NK-92 (cell line): ENCODE results near the gene CCDC18.
"Not testable (repeated sequence)": the region's sequence is repeated elsewhere in the genome, so short reads cannot be mapped to it uniquely, and the experiment has no call there.

Experiments used
- DNase-seq: peaks from one replicate; lab custom pipeline; 2025; ENCODE audit not compliant: unreplicated experiment; lab: John Stamatoyannopoulos, UW

CCDC18 gene

DNA sequence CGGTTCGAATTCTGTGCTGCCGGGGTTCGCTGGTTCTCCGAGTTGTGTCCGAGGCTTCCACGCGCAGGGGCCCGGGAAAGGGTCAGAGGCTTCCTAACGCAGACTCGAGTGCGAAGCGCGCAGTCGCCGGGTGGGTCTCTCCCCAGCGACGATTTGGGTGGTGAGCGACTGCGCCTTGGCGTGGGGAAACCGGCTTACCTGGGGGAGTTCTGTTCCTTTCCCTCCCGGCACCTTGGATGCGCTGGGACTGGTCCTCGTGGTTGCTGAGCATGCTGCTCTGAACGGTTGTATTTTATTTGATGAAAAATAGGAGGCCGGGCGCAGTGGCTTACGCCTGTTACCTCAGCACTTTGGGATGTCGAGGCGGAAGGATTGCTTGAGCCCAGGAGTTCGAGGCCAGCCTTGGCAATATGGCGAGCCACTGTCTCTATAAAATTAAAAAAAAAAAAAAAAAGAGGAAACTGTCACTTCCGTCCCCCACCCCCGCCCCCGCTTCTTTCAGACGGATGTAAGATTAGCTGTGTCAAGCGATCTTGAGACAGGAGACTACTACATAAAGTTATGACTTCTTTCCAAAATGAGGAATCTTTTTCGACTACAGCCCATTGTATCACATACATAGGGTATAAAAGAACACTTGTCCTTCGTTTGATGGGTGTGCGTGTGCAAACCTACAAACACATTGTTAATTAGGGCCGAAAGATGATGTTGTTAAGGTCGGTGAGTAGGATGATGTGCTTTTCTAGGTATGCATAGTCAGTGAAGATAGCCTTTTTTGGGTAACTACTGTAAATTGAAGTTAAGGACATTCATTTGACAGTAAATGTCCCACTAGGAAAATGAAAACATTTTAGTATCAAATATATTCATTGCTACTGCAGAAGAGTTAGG, at the start of gene CCDC18:
Gene CCDC18 (plus strand): TSS at position 2 of the 891 bp plus-strand sequence. CDS start 2,638 bp downstream, outside the sequence.
- DNase-seq, result no peak

GRCh38 chr1:93132638-93133037, 47.9 kb upstream of the CCDC18 start:
- no peak for DNase-seq

DNA sequence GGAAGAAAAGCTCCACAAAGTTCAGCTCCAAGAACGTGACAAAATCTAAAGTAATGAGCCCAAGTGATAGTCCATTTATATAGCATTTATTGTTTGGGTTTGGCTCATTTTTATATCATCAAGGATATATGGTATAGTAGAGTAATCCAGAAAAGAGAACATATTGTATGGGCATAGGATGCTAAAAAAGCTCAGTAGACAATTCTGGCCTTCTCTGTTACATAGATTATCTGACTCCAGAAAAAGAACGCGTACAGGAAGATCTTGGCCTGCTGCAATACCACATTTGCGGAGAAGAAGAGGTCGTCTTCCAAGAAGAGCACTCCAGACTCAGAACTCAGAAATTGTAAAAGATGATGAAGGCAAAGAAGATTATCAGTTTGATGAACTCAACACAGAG, 44.1 kb upstream of the CCDC18 start:
- DNase-seq, result no peak

DNA sequence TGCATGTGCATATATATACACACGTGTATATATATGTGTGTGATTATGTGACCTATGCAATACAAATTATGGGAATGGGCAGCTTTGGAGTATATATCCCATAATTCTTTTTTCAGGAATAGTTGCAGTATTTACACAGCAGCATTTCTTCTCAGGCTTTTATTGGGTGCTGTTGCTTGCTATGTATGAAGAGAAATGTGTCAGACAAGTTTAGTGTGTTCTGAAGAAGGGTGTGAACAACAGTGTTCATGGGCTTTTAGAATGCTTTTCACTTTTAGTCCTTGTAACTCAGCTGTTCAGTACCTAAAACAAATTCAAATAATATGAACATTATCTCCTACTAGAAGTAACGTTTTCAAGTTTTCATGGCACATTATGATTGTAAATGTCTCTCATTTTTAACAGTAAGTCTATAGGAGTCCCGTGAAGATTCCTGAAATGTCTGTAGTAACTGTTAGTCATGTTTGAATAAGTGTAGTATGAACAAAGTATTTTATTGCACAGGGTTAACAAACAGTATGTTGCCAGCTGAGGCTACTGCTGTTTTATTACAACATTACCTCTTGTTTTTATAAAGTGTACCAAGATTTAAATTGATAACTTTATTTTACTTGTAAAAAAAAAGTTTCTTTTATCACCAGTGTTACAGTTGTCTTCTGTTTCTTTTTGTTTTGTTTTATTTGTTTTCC, 42.8 kb upstream of the CCDC18 start:
- no peak for DNase-seq

- DNase-seq, result no peak
These were observed 40.4 kb upstream of the CCDC18 start for GRCh38 chr1:93140106-93140505.

DNA sequence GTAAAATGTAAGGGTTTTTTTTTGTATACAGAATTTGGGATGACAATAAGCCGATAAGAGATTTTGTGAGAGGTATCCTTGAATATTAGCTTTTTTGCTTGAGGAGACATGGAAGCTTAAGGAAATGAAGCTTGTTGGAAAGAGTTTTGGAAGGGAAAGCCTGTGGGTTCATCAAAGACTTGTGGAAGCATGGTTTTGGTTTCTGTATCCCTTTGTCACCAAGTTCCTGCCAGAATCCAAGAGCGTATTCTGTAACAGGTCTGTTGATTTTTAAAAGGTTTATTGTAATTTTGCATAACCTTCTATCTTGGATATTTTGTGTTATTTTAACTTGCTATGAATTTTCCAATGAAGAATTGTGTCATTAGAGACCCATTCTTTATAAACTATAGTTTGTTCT, 38.4 kb upstream of the CCDC18 start:
- no peak for DNase-seq

DNA sequence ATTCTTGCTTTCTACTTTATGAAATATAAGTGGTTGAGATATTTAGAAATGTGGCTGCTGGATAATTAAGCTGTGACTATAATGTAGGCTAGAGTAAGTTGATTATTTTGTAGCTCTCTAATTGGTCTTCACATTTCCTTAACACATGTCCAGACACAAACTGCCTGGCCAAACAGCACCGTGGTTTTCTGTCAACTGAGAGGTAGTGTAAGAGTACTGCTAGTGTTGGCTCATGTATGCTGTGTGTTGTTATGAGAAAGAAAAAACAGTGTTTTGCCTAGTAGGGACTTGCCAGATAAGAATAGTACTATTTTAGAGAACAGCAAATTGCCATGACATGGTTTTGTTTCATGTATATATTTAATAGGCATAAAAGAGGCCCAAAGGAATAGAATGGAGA, 37.4 kb upstream of the CCDC18 start:
- DNase-seq, result no peak

GRCh38 chr1:93143769-93144168, 36.8 kb upstream of the CCDC18 start:
- DNase-seq, result no peak

DNA sequence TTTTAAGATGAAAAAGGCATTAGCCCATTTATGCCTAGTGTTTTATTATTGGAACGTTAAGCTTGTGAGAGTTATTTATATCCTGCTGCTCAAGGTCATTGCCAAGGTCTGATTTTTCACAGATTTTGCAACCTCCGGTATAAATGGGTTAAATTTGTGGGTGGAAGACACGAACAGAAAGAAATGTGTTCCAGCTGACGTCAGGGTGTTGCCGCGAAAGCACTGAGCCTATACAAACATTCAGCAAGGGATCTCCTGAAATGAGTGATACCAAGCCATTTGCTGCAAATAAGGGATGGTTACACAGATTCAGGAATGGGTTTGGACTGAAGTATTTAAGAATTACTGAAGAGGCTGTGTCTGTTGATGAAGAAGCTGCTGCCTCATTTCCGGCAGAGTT, 32.5 kb upstream of the CCDC18 start:
- DNase-seq, result no peak

DNA sequence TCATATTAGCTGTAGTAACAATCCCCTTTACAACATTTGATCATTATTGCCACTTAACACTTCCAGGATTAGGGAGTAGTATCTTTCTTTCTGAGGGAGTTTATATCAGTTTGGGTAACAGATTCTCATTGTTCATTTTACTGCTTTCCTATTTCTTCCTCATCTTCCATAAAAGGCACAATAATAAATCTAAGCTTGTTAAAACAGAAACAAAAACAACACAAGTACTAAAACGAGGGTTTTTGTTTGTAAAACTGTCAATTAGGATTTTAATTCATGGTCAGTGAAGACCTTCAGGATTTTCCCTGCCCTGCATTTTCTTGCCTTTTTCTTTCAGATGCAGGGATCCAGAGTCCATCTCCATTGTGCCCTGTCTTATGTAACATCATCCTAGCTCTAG, 29.8 kb upstream of the CCDC18 start:
- DNase-seq, result no peak

DNA sequence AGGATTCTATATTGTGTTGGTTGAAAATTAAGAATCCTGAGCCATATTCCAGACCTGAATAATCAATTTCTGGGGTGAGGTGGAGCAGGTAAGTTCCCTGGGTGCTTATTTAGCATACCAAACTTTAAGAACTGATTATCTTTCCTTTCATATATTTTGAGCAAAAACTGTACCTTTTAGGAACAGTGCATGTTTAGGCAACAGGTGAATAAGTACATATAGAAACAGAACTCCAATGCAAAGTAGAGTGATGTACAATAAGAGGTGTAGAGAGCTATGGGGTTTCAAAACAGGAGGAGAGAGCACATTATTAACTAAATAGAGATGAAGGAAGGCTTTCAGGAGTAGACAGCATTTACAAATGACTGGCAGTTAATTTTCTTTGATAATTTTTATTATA, 29.1 kb upstream of the CCDC18 start:
- DNase-seq, result no peak

- DNase-seq, result no peak
These were observed 27.7 kb upstream of the CCDC18 start for GRCh38 chr1:93152835-93153234.

DNA sequence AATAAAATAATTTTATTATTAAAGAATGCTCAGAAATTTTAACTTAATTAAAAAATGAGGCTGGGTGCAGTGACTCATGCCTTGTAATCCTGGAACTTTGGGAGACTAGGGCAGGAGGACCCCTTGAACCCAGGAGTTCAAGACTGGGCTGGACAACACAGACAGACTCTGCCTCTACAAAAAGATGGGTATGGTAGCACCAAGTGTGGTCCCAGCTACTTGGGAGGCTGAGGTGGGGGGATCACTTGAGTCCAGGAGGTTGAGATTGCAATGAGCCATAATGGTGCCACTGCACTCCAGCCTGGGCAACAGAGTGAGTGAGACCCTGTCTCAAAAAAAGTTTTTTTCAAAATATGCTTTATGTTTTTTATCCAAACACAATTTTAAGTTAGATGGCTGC, 25.6 kb upstream of the CCDC18 start:
- DNase-seq, result no peak

DNA sequence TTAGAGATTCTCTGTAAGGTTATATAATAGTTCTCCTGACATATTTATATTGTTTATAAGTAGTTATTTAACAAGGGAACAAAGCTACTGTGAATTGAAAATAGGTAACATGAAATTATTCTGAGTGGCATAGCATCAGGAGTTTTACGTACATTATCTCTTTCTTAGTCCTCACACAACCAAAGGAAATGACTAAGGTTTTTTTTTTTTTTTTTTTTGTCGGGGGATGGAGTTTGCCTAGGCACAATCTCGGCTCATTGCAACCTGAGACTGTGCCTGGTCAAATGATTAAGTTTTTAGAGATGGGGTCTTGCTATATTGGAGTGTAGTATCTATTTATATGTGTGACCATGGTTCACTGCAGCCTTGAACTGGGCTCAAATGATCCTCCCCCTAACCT, 25.2 kb upstream of the CCDC18 start:
- no peak for DNase-seq

DNA sequence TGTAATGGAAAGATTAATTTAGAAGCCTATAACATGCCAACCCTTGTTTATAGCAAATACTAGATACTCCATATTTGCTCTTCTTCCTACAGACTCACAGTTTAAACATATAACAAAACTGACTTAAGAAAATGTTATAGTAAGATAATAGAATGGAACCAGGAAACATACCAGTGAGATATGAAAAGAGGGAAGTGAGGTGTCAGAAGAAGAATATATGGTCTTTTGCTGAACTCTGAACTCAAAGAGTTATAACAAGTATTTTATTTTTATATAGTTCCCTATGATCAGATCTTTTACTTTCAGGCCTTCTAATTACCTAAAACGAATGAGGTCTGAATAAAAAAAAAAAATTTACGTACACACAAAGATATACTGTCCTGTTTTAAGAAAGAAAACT, 21.2 kb upstream of the CCDC18 start:
- DNase-seq, result no peak

DNA sequence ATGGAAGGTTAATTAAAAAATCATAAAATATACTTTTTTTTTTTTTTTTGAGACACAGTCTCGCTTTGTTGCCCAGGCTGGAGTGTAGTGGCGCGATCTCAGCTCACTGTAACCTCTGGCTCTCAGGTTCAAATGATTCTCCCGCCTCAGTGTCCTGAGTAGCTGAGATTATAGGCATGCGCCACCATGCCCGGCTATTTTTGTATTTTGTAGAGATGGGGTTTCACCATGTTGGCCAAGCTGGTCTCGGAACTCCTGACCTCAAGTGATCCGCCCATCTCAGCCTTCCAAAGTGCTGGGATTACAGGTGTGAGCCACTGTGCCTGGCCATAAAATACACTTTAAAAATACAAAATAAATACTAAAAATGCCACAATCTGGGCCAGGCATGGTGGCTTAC, 17.2 kb upstream of the CCDC18 start:
- DNase-seq, result not testable (repeated sequence)

DNA sequence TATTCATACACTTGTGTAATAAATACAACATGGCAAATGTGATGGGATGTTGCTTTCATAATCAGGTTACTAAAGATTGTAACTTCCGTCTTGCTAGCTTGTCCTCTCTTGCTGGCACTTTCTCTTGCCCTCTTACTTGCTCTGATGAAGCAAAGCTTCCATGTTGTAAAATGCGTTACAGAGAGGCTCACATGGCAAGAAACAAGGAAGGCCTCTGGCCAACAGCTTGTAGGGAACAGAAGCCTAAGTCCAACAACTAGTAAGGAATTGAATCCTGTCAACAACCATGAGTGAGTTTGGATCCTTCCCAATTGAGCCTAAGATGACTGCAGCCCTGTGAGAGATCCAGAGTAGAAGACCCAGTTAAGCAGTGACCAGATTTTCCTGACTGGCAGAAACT, 15.7 kb upstream of the CCDC18 start:
- DNase-seq, result no peak

DNA sequence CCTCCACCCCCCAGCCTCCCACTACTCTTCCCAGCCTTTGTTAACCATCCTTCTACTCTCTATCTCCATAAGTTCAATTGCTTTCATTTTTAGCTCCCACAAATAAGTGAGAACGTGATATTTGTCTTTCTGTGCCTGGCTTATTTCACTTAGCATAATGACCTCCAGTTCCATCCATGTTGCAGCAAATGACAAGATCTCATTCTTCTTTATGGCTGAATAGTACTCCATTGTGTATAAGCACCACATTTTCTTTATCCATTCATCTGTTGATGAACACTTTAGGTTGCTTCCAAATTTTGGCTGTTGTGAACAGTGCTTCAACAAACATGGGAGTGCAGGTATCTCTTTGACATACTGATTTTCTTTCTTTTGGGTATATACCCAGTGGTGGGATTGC, 14.6 kb upstream of the CCDC18 start:
- not testable (repeated sequence) for DNase-seq

DNA sequence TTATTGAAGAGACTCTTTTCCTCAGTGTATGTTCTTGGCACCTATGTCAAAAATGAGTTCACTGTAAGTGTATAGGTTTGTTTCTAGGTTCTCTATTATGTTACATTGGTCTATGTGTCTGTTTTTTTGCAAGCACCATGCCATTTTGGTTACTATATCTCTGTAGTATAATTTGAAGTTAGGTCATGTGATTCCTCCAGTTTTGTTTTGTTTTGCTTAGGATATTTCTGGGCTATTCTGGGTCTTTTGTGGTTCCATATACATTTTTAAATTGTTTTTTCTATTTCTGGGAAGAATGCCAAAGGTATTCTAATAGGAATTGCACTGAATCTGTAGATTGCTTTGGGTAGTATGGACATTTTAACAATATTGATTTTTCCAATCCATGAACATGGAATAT, 13.5 kb upstream of the CCDC18 start:
- DNase-seq, result no peak

- DNase-seq, result not testable (repeated sequence)
These were observed 10.3 kb upstream of the CCDC18 start for GRCh38 chr1:93170141-93170678.

GRCh38 chr1:93171549-93172034, 8.9 kb upstream of the CCDC18 start:
- no peak for DNase-seq

DNA sequence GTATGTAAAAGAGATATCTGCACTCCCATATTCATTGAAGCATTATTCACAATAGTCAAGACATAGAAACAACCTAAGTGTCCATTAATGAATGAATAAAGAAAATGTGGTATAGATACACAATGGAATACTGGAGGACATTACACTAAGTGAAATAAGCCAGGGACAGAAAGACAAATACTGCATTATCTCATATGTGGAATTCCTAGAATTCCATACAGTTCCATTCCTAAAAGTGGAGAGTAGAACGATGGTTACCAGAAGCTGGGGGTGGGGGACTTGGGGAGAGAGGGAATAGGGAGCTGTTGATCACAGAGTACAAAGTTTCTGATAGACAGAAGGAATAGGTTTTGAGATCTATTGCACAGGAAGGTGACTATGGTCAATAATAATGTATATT, 7.7 kb upstream of the CCDC18 start:
- DNase-seq, result no peak
